NK-92 (cell line): ENCODE data around the gene PARM1.

Experiments
- DNase-seq: peaks from one replicate; lab custom pipeline; 2025; ENCODE audit not compliant: unreplicated experiment; lab: John Stamatoyannopoulos, UW

The PARM1 gene, protein sequence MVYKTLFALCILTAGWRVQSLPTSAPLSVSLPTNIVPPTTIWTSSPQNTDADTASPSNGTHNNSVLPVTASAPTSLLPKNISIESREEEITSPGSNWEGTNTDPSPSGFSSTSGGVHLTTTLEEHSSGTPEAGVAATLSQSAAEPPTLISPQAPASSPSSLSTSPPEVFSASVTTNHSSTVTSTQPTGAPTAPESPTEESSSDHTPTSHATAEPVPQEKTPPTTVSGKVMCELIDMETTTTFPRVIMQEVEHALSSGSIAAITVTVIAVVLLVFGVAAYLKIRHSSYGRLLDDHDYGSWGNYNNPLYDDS

GRCh38 chr4:74932832-74933561 lies at the start of gene PARM1:
TSS of gene PARM1 (plus strand) at chr4:74933116. CDS start at chr4:74933328, 212 bp downstream.
- DNase-seq: no peak

DNA sequence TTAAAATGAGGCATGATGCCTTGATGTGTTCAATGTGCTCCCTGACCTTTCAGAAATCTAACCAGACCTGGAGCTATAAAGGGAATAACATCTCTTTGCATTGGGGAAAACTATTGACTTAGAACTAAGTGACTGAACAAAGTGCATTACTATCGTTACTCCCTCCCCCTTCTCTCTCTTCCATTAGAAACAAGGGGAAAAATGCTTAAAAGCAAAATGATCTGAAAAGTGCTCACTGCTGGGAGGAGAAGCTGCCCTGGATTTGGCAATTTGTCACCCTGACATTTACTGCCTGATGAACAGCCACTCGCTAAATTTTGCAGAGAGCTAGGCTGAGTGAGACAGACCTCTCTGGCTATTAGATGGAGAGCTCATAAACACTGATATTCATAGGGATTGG lies 48.6 kb upstream of the PARM1 start:
- DNase-seq: no peak

DNA sequence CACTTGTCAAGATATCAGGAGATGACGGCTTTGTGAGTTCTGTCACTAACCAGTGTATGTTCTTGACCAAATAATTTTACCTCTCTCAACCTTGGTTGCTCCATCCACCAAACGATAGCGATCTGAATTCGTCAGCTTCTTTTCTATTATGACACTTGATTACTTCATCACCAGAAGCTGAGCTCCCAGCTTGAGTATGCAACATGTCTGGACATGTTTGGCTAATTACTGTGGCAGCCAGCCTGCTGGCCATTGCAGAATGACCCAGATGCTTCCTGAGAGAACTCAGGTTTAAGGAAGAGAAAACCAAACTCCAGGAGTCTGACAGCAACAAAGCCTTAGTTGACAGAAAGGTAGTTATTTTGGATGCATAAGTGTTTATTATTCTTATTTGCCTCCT lies 46.4 kb upstream of the PARM1 start:
- DNase-seq: no peak

DNA sequence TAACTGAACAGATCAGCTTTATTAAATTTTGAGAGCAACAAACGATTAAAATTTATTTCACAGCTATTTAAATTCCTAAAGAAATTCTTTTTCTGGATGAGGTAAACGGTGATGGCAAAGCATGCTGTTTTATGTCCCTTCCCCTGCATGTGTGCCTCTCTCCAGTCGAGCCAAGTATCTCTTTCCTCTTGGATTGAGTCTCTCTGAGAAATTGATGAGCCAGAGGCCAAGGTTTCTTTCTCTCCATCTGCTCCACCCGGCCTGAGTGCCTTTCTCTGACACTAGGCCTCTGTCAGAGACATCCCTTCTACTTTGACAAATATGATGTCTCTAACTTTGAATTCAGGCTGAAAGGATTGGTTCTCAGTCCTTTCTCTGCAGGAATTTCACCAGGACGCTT lies 42.6 kb upstream of the PARM1 start:
- DNase-seq: no peak

GRCh38 chr4:74891037-74891436 lies 41.9 kb upstream of the PARM1 start:
- no peak for DNase-seq

- no peak for DNase-seq
These were observed 39.7 kb upstream of the PARM1 start for GRCh38 chr4:74893171-74893570.

DNA sequence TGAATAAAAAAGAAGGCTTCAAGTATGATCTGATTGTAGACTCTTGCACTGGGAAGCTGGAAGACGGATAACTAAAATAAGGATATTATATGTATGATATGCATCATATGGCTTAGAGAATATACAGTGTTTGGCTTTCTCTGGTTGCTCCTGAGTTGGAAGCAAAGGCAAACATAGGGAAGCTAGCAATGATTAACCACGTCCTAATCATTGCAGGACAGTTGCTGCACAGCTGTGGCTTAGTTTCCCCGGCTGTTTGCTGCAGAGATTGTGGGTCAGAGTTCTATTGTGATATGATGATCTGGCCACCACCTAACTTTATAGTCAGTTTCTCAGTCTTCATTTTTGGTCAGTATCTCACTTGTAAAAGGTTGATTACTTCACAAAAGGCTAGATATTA lies 36.3 kb upstream of the PARM1 start:
- no peak for DNase-seq

DNA sequence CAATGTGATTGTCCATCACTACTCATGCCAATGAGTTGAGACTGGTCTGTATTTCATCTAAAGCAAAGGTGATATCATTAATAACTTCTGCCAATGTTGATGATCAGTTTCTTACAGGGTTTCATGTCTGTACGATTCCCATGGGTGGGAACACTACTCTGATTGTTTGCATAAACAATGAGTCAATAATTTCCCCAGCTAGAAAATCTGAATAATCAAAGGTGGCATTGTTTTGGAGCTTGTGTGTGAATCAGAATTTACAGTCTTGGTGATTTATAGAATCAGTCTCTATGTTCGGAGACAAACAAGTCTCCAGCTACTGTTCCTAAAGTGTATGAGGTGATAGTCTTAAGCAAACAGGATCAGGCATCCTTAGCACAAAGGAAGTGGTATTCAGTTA lies 35.5 kb upstream of the PARM1 start:
- DNase-seq: no peak

- no peak for DNase-seq
These were observed 32.1 kb upstream of the PARM1 start for GRCh38 chr4:74900862-74901261.

- DNase-seq: no peak
These were observed 28.3 kb upstream of the PARM1 start for GRCh38 chr4:74904509-74905065.

DNA sequence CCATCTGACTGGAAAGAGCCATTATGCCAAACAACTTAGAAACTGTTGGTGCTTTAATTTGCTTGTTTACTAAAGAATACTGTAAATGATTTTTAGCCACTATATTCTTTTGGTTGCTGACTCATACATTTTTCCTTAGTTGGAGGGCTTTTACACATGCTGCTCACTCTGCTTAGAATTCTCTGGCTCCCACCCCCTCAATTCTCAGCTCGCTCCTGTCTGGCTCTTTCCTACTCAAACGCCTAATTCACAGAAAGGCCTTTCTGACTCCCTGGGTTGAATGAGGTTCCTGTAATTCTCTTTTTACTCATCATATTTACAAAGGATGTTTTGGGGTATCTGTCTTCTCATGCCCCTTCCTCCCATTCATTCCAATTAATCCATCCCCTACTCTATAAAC lies 26.1 kb upstream of the PARM1 start:
- no peak for DNase-seq

DNA sequence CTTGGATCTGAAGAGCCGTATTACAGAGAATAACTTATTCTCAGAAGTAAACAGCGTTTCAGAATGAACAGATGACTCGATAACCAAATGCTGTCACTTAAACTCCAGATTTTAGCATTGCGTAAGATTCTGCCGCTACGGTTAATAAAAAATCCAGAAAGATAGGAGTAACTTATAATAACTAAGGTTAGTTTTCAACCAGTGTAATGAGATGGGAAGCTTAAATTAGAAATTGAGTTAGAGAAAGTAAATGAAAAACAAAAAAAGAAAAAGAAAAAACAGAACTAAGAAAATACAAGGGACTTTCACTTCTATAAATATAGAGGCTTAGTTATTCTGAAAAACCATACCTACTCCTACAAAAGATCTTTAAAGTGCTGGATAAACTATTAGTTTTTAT lies 13.1 kb upstream of the PARM1 start:
- DNase-seq: no peak

DNA sequence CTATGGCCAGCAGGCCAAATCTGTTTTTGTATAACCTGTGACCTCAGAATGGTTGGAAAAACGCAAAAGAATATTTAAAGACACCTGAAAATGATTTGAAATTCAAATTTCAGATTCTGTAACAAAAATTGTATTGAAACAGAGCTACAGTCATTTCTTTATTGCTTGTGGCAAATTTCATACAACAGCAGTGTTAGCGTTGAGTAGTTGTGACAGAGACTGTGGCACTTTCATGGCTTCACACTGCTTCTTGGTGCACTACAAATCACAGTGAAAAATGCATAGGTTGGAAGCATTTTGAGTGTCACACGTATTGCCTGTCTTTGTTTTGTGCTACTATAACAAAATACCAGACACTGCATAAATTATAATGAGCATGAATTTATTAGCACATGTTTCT lies 12.2 kb upstream of the PARM1 start:
- DNase-seq: no peak

DNA sequence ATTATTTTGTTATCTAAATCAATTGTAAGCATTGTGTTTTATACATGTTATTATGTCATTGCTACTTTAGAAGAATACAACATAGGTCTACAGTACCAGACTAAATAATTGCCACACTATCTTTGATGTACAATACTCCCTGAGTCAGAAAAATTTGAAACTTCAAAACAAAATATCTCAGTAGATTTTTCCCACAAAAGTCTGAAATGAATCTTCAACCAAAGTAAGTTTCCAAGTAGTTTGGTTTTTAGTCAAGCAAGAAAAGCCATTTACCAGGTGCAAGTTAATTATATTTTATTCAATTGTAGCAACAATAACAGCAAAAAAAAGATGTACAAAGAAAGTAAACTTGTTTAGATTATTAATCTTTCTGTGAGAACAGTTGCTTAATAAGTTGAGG lies 11.4 kb upstream of the PARM1 start:
- DNase-seq: no peak

GRCh38 chr4:74926007-74926406 lies 6.9 kb upstream of the PARM1 start:
- DNase-seq: no peak

DNA sequence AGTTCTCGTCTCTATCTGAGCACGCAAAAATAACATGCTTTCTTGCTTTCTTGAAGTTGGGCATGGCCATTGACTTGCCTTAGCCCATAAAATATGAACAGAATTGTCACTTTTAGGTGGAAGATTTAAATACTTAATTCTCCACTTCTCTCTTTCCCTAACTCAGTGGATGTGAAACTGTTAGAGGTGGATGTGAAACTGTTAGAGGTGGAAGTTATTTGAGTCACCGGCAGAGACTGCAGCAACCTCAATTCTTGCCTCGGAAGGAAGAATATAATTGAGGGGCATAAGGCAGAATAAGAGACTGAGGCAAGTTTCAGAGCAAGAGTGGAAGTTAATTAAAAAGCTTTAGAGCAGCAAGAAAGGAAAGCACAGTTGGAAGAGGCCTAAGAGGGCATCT lies 2.8 kb upstream of the PARM1 start:
- no peak for DNase-seq

DNA sequence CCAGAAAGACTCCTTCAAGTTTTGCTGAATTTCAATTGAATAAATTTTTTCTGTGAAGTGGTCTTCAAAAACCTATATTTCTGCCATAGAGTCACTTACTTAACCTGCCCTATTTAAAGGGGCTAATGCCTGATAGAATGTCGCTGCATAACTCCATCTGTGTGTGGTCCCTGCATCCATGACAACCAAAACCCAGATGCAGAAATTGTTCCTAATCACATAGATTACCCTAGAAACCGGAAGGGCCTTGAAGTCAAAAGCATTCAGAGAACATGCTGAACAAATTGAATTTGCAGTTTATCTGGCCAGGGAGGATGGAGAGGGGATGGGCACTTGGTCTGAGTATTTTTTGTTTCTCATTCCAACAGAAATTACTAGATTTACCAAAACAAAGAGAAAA lies 1.5 kb upstream of the PARM1 start:
- DNase-seq: no peak

DNA sequence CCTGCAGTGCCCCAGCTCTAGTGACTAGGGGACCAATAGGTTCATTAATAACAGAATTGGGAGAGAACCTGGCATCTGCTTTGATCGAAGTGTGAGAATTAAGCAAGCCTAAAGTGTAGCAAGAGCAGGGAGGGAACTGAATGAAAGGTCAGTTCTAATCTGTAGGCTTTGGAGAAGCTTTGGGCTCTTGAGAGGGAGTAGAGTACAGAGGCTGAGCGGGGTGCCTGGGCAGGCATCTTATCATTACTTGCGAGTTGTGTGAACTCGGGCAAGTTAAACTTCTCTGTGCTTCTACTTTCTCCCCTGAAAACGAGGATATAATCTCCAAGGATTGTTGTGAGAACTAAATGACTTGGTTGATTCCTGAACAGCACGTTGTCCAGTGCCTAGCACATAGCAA lies 906 bp upstream of the PARM1 start:
- no peak for DNase-seq

- DNase-seq: no peak
These were observed 673 bp downstream of the PARM1 start for GRCh38 chr4:74933562-74934015.

DNA sequence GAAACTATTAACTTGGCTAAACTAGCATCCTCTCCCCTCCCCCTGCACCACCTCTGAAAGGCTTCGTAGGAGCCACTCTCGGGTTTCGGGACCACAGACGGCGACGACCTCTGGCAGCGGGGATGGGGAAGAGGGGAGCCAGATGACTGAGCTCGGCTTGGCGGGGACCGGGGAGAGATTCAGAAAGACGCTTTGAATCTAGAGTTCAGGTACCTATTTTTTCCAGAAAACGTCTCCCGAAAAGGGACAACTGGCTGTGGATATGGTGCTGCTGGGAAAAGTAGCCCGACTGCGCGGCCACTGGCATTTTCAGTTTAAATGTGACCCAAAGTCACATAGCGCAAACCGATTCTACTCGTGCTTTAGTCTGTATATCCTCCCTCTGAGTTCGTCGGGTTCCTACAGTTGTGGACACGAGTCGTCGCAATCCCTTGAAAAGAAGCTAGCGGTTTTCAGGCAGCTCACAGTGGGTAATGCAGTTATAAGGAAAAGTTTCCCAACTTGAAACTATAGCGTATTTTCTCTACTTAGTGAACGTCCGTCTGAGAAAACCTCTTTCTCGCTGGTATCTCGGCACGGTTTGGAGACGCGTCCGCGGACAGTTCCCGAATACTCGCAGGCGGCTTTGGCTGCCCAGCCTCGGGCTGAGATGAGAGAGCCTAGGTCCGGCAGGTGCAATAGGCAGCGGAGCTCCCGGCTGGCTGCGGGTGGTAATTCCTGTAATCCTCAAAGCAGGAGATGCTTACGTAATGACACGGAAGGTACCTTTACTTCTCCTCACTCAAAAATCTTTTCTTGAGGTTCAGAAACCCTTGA lies 1.3 kb downstream of the PARM1 start:
- no peak for DNase-seq

- DNase-seq: no peak
These were observed 2.0 kb downstream of the PARM1 start for GRCh38 chr4:74934888-74935287.

- no peak for DNase-seq
These were observed 8.2 kb downstream of the PARM1 start for GRCh38 chr4:74941123-74941522.
